Large intestine (tissue), 1 donor: ENCODE data around the gene BPIFA2. TPM values are rescaled to one million over a fixed set of nuclear protein-coding genes. Genes with fewer than 3 reads are reported as not detected.

Experiments
- polyA plus RNA-seq: library from polyadenylated mRNA; unstranded; fragments of 120-200 nt; gene quantifications from one replicate; pipeline ENCODE4 v1.2.1, GENCODE V29; 2013

BPIFA2 gene
- polyA plus RNA-seq, 1 donor = not detected

Other genes starting within 250 kb of the BPIFA2 start
- gene SUN5, start 163.7 kb upstream of the BPIFA2 start, polyA plus RNA-seq = not detected
- gene BPIFB2, start 160.5 kb upstream of the BPIFA2 start, polyA plus RNA-seq = not detected
- not detected for gene BPIFB6, start 136.5 kb upstream of the BPIFA2 start, polyA plus RNA-seq
- not detected for gene BPIFB3, start 114.3 kb upstream of the BPIFA2 start, polyA plus RNA-seq
- 0.12 TPM for gene BPIFB4, start 88.5 kb upstream of the BPIFA2 start, polyA plus RNA-seq
- not detected for gene BPIFA3, start 49.2 kb downstream of the BPIFA2 start, polyA plus RNA-seq
- gene BPIFA1, start 67.8 kb downstream of the BPIFA2 start, polyA plus RNA-seq = not detected
- not detected for gene BPIFB1, start 115.1 kb downstream of the BPIFA2 start, polyA plus RNA-seq
- gene CDK5RAP1, start 233.4 kb downstream of the BPIFA2 start, polyA plus RNA-seq = 32.5 TPM